T-helper 22 cell (primary cell): Measurements from ENCODE around the gene ODAD3.
A peak's percentile ranks its signal among the peaks of the same experiment; 100 is the strongest.
"Not testable (repeated sequence)": the region's sequence is repeated elsewhere in the genome, so short reads cannot be mapped to it uniquely, and the experiment has no call there.

ENCODE experiments used
- DNase-seq: peaks from one replicate; pipeline ENCODE4 v3.0.0-alpha.2; 2020; ENCODE audit warnings: low read depth

Gene ODAD3

GRCh38 chr19:11435057-11435832, at the start of gene ODAD3, which contains the start of gene PRKCSH:
Gene ODAD3 (minus strand): TSS chr19:11435121. CDS start chr19:11435016, 105 bp downstream.
Gene PRKCSH (plus strand): TSS chr19:11435635. CDS start chr19:11436118, 483 bp downstream.
- peak; percentile 97 for DNase-seq

GRCh38 chr19:11483366-11484111, 48.6 kb upstream of the ODAD3 start:
- DNase-seq: no peak

GRCh38 chr19:11482384-11483050, 47.6 kb upstream of the ODAD3 start:
- DNase-seq: peak; percentile 76

GRCh38 chr19:11481534-11482383, 46.8 kb upstream of the ODAD3 start:
- peak; percentile 44 for DNase-seq

DNA sequence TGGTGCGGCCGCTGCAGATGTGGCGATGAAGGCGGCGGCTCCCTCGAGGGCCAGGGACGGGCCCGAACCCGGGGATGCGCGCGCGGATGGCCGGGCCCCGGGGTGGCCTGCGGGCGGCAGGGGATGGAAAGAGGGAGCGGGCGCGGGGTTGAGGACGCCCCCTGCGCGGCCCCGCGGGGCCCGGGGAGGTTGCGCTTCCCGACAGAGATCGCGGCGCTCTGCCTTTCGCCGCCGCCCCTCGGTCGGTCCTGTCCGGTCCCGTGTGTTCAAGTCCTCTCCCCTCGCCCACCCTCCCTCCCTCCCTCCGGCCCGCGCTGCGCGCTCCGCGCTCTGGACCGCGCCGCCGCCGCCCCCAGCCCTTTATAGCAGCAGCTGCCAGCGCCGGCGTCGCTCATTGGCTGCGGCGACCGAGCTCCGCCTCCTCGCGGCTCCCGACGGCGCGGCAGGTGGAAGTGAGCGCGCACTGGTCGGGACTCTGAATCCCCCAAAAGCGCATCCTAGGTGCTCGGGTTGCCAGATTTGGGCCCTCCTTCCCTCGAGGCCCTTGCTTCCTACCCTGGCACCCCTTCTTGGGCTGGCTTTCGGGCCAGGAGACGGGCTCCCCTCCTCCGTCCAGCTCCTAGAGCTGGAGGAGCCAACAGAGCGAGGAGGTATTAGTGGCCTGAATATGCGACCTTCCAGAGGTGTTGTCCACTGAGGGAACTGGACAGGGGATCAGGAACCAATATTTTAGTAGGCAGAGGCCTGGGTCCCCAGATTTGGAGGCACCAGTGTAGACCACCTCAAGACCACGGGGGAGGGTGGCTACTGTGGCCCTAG, 46.0 kb upstream of the ODAD3 start, which contains the start of gene ELAVL3:
Gene ELAVL3 (minus strand): TSS at position 332 of the 819 bp plus-strand sequence. CDS start 438 bp downstream, outside the sequence.
- no peak for DNase-seq

DNA sequence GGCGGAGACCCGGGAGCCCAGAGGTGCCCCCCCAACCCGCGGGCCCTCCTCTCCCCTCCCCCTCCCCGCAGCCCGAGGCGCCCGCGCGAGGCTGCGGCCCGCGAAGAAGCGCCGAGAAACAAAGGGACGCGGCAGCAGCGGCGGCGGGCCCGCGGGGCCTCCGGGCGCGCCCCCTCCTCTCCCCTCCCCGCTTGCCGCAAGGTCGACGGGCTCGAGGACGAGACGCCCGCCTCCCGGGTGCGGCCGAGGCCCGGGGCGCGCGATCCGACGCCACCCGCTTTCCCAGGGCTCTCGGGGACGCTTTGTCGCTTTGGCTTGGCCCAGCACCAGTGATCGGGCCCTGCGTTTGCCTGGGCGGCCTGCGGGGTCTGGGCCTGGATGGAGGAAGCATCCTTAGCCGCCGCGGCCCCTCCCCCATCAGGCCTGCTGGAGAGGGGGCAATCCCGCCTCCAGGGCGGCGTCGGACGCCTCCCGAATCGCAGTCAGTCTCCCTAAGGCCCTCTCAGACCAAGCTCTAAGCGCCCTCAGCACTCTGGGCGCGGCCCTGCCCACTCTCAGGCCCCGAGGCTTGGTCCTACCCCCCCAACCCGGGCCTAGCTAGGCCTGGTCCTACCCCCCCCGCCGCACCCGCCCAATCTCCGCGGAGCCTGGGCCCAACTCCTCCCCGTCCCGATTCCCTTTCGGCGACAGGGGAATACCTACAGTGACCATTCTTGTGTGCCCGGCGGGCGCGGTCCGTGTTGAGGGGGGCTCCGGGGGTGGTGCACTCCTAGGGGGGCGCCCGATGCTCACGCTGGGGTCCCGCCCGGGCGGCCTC, 45.2 kb upstream of the ODAD3 start:
- DNase-seq: no peak

GRCh38 chr19:11479090-11479897, 44.4 kb upstream of the ODAD3 start:
- DNase-seq: no peak

- no peak for DNase-seq
Observed at GRCh38 chr19:11478167-11479089, 43.5 kb upstream of the ODAD3 start.

DNA sequence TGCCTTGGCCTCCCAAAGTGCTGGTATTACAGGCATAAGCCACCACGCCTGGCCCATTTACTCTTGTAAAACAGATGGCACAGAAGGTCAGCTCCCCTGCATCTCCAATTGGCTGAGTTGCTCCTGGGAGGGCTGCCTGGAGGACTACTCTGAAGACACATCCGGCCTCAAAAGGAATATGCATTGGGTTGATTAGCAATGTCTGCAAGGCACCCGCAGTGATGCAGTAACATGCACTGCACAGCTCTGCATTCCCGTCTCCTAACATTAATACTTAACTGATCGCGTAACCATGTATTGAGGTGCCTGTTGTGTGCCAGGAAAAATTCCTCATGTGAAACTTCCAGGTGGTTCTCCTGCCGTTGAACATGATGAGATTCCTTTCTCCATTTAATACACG, 40.9 kb upstream of the ODAD3 start:
- DNase-seq: no peak

DNA sequence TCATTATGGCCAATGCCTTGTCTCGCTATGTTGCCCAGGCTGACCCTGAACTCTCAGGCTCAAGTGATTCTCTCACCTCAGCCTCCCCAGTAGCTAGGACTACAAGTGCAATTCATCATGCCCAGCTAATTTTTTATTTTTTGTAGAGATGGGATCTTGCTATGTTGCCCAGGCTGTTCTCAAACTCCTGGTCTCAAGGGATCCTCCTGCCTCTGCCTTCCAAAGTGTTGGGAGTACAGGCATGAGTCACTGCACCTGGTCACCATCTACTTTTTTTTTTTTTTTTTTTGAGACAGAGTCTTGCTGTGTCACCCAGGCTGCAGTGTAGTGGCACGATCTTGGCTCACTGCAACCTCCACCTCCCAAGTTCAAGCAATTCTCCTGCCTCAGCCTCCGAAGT, 40.4 kb upstream of the ODAD3 start:
- not testable (repeated sequence) for DNase-seq

GRCh38 chr19:11473725-11474124, 38.8 kb upstream of the ODAD3 start:
- no peak for DNase-seq

DNA sequence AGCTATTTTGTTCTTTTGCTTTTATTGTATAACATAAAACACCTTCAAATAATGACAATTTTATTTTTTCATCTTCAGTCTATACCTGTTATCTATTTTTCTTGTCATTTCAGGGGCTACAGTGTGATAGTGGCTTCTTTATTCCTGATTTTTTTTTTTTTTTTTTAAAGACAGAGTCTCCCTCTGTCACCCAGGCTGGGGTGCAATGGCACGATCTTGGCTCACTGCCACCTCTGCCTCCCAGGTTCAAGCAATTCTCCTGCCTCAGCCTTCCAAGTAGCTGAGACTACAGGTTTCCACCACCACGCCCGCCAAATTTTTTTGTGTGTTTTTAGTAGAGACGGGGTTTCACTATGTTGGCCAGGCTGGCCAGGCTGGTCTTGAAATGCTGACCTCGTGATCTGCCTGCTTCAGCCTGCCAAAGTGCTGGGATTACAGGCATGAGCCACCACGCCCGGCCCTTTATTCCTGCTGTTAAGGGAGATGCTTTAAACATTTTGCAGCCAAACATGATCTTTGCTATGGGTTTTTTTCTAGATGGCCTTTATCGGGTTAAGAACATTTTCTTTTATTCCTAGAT, 33.4 kb upstream of the ODAD3 start:
- not testable (repeated sequence) for DNase-seq

GRCh38 chr19:11465600-11465999, 30.7 kb upstream of the ODAD3 start:
- no peak for DNase-seq

- DNase-seq: no peak
Observed at GRCh38 chr19:11464333-11465265, 29.7 kb upstream of the ODAD3 start.

DNA sequence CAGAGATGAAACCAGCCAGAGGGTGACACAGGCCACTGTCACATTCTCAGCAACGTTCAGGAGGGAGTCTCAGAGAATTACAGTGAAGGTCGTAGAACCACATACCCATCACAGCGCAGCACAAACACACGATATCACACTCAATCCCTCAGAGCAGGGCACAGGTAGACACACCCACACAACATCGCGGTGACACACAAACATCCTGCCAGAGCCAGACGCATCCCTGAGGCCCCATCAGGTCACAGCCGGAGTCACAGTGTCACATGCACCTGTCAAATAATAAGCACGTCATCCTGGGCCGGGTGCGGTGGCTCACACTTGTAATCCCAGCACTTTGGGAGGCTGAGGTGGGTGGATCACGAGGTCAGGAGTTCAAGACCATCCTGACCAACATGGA, 28.5 kb upstream of the ODAD3 start:
- DNase-seq: no peak

- no peak for DNase-seq
Observed at GRCh38 chr19:11461453-11461852, 26.5 kb upstream of the ODAD3 start.
